NCI-H510A (cell line): ENCODE measurements around the gene RELL2.
A peak's percentile ranks its signal among the peaks of the same experiment; 100 is the strongest.
"Not testable (repeated sequence)": the region's sequence is repeated elsewhere in the genome, so short reads cannot be mapped to it uniquely, and the experiment has no call there.

Experiments used
- DNase-seq: peaks from one replicate; lab custom pipeline; 2025; lab: John Stamatoyannopoulos, UW

RELL2 gene

DNA sequence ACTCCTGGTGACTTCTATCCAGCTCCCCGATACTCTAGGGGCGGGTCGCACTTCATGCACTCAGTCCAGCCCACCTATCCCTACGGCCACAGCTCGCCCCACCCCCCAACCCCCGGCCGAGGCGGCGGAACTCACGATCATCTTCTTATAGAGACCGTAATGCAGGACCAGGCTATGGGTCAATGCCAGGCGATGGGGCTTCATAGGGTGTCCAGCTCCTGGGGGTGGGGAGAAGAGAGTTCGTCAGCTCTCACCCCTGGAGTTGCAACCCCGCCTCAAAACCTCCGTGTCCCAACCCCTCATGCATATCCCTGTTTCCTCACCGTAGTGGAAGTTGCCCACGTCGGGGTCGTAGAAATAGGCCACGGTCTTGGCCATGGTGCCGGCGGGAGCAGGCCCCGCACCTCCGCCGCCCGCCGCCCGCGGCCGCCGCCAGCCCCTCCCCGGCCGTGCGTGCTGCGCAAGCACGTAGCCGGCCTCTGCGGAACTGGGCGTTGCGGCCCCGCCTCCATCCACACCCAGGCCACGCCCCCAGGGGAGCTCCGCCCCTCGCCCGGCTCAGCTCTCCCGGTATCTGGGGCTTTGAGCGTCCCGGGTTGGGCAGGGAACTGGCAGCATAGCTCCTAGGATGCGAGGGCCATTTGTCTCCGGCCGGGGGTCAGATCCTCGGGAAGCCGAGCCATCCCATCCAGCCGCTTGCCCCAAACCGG, at the start of gene RELL2, which contains the start of gene HDAC3:
RELL2 (plus strand) TSS at position 585 of the 710 bp plus-strand sequence. CDS start 1,229 bp downstream, outside the sequence.
HDAC3 (minus strand) TSS at position 437 of the 710 bp plus-strand sequence; CDS start at position 378, 59 bp downstream.
- DNase-seq = peak; percentile 51

DNA sequence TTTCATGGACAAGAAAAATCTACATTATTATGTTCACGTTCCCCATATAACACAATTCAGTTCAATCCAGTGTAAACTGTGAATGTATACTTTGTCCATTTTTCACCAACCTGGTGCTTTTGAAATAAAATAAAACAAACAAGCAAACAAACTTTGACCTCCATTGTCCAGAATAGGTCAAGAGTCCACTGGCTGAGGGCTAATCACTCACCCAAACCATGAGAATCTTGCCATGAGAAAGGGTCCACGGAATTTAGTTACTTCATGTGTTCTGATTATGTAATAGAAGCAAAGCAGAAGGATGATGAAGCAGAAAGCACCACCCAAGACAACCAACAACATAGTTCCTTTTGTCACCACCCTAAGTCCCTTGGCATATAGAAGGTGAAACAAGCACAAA, 46.7 kb upstream of the RELL2 start:
- DNase-seq = no peak

DNA sequence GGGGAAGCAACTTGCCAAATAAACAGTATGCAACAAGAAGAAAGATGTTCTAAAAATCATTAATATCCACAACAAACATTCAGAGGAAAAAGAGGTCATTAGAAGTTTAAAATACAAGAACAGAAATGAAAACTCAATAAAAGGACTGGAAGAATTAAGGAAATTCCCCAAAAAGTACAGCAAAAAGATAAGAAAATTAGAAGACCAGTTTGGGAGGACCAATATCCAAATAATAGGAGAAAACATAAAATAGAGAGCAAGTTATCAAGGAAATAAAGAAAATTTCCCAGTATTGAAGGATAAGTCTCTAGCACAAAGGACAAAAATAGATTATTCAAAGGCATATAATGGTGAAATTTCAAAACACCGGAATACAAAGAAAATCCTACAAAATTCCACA, 39.9 kb upstream of the RELL2 start:
- no peak for DNase-seq

DNA sequence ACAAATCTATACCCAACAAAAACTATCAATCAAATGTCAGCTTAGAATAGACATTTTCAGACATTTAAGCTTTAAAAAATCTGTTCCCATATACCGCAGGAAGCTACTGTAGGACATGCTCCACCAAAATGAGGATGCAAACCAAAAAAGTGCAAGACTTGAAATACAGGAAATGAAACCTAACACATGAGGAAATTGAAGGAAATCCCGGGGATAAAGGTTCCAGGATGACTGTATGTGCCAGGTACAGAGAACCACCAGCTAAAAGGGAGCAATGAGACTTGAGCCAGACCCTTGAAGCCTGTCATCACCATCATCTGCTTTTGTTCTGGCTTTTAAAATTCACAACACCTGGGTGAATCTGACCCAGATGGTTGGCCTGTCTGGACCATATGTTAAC, 39.4 kb upstream of the RELL2 start:
- DNase-seq = no peak

DNA sequence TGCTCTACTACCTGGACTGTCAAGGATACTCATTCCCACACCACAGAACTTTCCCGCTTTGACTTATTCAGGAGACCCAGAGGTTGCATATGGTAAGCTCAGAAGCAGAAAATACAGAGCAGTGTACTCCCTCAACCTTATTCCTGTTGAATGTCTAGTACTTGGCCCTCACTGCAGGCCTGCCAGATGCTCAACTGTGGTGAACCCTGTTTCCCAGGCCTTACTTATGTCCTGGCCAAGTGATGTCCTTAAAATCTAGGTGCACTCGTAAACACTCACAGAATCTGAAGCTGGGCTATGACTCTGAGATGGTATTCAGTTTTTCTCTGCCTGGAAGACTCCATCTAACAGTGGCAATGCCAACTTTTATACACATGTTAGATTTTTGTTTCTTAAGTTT, 39.0 kb upstream of the RELL2 start:
- no peak for DNase-seq

DNA sequence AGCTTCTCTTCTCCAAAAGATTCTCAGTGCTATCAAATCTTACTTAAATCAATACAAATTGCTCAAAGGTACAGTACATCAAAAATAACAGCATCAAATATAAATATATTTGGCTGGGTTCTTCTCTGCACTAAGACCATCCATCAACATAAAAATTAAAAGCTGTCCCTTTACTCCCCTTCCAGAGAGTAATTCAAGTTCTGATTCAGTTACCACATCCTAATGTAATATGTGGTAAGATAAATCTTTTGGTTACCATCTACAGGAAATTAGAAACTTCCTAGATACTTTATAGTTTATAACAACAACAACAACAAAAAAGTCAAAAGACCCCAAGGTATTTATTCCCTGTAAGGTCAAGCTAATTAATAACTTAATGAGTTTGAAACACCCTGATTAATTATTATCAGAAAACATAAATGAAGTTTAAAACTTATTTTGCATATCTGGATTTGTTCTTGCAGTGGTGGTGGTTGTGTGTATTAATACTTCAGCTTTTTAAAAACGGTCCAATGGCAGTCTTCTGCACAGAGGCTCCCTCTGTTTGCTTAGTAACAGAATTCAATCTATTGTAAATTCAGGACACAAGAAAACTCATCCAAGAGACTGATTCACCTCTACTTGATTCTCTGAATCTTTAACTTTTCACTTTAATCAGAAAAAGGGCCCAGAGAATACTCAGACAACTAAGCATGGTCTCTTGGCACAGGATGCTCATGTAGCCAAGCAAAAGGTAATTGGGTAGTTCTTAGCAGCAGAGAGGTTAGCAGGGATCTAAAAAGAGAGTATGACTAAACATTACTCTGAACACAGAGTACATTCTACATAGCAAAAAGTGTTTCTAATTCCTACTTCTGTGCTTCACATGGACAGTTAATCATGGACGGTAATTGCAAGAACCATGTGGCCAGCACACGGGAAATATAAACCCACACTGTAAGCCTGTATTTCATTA, 38.1 kb upstream of the RELL2 start:
- DNase-seq = no peak

DNA sequence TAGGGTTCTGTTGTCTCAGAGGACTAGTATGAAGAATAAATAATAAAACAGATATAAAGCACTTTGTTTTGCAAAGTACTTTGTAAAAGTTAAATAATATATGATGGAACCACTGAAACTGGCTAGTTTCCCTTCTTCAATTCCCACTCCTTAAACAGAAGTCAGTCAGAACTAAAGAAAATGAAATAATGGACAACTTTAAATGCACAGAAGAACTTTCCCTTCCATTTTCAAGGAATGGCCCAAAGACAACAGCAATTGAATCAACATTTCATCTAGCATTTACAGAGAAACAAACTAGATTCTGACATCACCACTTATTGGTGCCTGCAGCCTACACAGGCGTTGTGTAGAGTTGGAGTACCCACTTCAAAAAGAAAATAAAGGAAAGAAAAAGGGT, 34.2 kb upstream of the RELL2 start:
- no peak for DNase-seq

DNA sequence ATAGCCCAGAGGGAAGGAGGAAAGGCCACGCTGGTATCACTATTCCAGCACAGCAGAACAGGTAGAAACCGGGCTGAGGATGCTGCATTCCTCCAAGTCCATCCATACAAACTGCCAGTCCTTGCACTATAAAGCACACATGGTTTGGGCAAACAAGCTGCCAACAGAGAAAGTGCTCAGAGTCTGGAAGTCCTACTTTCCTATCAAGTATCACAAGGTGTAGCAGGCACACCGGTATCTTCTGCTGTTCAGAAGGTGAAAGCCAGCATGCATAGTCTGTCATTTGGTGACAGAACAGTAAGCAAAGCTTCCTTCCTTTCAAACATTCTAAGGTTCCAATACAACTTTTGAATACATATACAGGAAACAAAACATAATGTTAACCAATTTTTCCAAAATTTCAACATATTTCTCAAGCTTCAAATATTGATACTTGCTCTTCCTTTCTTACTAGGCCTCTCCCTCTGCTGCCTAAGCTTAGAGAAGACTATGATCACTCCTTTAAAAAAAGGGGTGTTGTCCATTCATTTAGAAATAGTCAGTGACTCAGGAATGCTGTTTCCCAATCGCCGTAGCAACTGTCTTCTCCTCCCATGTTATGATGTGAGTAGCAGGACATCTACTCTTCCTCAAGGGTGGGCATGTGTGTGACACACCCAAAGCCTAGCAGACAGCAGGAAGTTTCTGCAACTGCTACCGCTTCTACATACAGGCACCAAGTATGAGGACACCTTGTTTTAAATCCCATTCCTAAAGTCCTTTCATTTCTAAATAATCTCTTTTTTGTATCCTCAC, 32.7 kb upstream of the RELL2 start:
- DNase-seq = no peak

- DNase-seq = no peak
These were observed 31.1 kb upstream of the RELL2 start for GRCh38 chr5:141605523-141606277.

- no peak for DNase-seq
These were observed 28.8 kb upstream of the RELL2 start for GRCh38 chr5:141608046-141608445.

GRCh38 chr5:141608557-141608956, 28.2 kb upstream of the RELL2 start:
- no peak for DNase-seq

DNA sequence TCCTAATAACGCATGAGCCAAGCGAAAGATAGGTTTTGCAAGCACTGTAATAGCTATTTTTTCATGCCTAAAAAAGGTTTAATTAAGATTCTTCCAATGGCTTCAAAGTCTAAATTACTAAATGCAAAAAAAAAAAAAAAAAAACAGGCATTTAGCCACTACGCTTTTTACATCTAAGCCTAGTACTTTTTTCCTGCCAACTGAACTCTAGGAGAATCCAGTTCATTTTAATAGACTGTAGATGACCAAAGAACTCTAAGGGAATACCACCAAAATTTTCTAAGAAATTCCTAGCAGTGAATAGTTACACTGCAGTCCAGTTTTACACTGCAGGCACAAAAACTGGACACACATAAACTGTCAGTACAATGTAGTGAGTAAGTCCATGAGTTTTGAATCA, 27.8 kb upstream of the RELL2 start:
- DNase-seq = no peak

GRCh38 chr5:141609921-141610320, 26.9 kb upstream of the RELL2 start:
- not testable (repeated sequence) for DNase-seq

GRCh38 chr5:141611289-141611688, 25.5 kb upstream of the RELL2 start:
- DNase-seq = no peak

- DNase-seq = no peak
These were observed 23.5 kb upstream of the RELL2 start for GRCh38 chr5:141613344-141613743.

GRCh38 chr5:141615991-141616720, 20.6 kb upstream of the RELL2 start:
- no peak for DNase-seq

DNA sequence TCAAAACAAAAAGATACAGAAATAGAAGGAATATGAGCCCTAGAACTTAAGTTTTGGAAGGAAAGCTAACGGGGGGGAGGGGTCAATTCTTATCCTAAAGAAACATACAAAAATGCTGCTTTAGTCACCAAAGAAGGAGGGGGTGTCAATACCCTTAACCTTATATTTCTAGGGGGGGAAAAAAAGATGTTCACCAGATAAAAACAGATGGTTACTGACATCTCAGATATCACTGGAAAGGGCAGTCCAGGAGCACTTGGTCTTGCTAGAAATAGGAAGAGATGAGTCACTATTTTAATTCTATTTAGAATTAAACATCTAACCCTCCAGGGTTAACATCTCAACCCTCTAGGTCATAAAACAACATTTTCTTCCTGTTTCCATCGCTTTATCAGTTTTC, 19.7 kb upstream of the RELL2 start:
- DNase-seq = no peak

- no peak for DNase-seq
These were observed 19.1 kb upstream of the RELL2 start for GRCh38 chr5:141617682-141618029.

GRCh38 chr5:141618030-141618803, 18.6 kb upstream of the RELL2 start:
- DNase-seq = peak; percentile 13
